ENCODE data around the gene SRBD1. TPM values are rescaled to one million over a fixed set of nuclear protein-coding genes. Genes with fewer than 3 reads are reported as not detected.

The SRBD1 gene
- polyA plus RNA-seq, 3 donors, result 5.8 to 9.2 (median 7.0) TPM

DNA sequence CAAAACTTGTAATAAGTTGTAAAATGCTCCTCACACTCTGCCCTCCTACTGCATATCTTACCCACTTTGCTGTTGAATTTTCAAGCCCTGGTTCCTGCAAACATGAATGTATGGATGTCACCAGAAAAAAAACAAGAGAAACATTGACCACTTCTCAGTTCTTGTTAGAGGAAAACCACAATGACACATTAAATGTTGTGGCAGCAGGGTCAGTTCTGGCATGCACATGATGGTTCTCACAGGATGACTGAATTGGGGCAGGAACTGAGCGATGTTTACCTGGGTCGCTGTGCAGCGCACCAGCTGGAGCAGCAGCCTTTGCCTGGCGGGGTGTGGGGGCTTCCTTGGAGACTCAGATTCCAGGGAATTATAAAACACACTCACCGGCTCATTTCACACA lies 26.4 kb upstream of the SRBD1 start:
- Mint-ChIP-seq H3K27ac (peak overlapping the region in 5 of 7 donors; percentile 31 to 79 (median 52)), H3K27me3 (ENCODE audit: low read depth in 3 of 3) (peaks cover 11 to 30% (median 15%) of the 10 kb centered on the region in 3 donors), H3K4me1 (peaks cover 18% of the 10 kb centered on the region), H3K9me3 (peaks cover 0 to 3% (median 0%) of the 10 kb centered on the region in 7 donors), H3K36me3 (no peaks in the 10 kb centered on the region), H3K4me3 (peak overlapping the region in 1 of 2 donors; percentile 69)
- Histone ChIP-seq H3K27ac (ENCODE audit: low read depth in 1 of 2, low read length in 2 of 2) (no peak overlapping the region), H3K9ac (ENCODE audit: insufficient read depth, low read length, poor library complexity, severe bottlenecking) (no peak overlapping the region), H3K36me3 (replicated peaks in 1 of 2; ENCODE audit: control insufficient read depth in 1 of 2, insufficient read depth in 2 of 2, low read length in 2 of 2) (no peaks in the 10 kb centered on the region), H3K4me3 (replicated peaks in 1 of 3; ENCODE audit: low read depth in 2 of 3, low read length in 3 of 3) (no peak overlapping the region), H3K4me1 (ENCODE audit: control insufficient read depth in 1 of 2, insufficient read depth in 2 of 2, low read length in 2 of 2) (peaks cover 13 to 21% of the 10 kb centered on the region in 2 donors), H3K79me2 (ENCODE audit: insufficient read depth, low read length) (no peaks in the 10 kb centered on the region), H3K27me3 (ENCODE audit: control insufficient read depth in 2 of 2, insufficient read depth in 2 of 2, low read length in 2 of 2) (peaks cover 0 to 3% of the 10 kb centered on the region in 2 donors), H4K20me1 (ENCODE audit: insufficient read depth, low read length) (no peaks in the 10 kb centered on the region), H2AFZ (ENCODE audit: insufficient read depth, low read depth, low read length, poor library complexity, severe bottlenecking) (no peak overlapping the region), H3K9me3 (replicated peaks in 1 of 2; ENCODE audit: control insufficient read depth in 1 of 2, insufficient read depth in 1 of 2, low read length in 2 of 2) (no peaks in the 10 kb centered on the region), H3K4me2 (replicated peaks; ENCODE audit: extremely low read depth, low read length, poor library complexity, severe bottlenecking) (no peak overlapping the region)
- intact Hi-C loops (cut with micrococcal nuclease), result no loop called here
- TF ChIP-seq, protein P1, sequence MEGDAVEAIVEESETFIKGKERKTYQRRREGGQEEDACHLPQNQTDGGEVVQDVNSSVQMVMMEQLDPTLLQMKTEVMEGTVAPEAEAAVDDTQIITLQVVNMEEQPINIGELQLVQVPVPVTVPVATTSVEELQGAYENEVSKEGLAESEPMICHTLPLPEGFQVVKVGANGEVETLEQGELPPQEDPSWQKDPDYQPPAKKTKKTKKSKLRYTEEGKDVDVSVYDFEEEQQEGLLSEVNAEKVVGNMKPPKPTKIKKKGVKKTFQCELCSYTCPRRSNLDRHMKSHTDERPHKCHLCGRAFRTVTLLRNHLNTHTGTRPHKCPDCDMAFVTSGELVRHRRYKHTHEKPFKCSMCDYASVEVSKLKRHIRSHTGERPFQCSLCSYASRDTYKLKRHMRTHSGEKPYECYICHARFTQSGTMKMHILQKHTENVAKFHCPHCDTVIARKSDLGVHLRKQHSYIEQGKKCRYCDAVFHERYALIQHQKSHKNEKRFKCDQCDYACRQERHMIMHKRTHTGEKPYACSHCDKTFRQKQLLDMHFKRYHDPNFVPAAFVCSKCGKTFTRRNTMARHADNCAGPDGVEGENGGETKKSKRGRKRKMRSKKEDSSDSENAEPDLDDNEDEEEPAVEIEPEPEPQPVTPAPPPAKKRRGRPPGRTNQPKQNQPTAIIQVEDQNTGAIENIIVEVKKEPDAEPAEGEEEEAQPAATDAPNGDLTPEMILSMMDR (IDR thresholded peaks at IDR 0.05), result no peak
- WGBS (ENCODE audit: insufficient coverage), result no CpG with 5 or more reads among the region's 5 CpGs
- DNase-seq, result peak; percentile 51 to 66 (median 52)

DNA sequence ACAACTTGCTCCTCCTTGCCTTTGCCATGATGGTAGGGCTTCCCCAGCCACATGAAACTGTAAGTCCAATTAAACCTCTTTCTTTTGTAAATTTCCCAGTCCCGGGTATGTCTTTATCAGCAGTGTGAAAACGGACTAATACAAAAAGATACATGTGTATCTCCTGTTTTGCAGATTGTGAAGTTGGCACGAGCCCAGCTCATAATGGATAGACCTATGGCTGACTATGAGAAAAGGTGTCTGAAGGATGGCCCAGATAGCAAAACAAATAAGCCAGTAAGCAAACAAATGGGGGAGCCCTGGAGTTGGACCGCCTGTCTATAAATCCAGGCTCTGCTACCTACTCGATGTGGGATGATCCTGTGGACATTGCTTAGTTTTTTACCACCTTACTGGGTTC lies 24.9 kb upstream of the SRBD1 start:
- intact Hi-C loops (cut with micrococcal nuclease), result no loop called here
- no peak overlapping the region for H3K4me3 ChIP-seq (replicated peaks in 1 of 3; ENCODE audit: low read depth in 2 of 3, low read length in 3 of 3)
- H3K4me1 Mint-ChIP-seq, result peaks cover 18% of the 10 kb centered on the region
- H3K4me2 ChIP-seq (replicated peaks; ENCODE audit: extremely low read depth, low read length, poor library complexity, severe bottlenecking), result no peak overlapping the region
- no peaks in the 10 kb centered on the region for H3K36me3 ChIP-seq (replicated peaks in 1 of 2; ENCODE audit: control insufficient read depth in 1 of 2, insufficient read depth in 2 of 2, low read length in 2 of 2)
- no peak overlapping the region for H3K27ac Mint-ChIP-seq
- no peaks in the 10 kb centered on the region for H4K20me1 ChIP-seq (ENCODE audit: insufficient read depth, low read length)
- no peak overlapping the region for H3K9ac ChIP-seq (ENCODE audit: insufficient read depth, low read length, poor library complexity, severe bottlenecking)
- peaks cover 13 to 21% of the 10 kb centered on the region in 2 donors for H3K4me1 ChIP-seq (ENCODE audit: control insufficient read depth in 1 of 2, insufficient read depth in 2 of 2, low read length in 2 of 2)
- H2AFZ ChIP-seq (ENCODE audit: insufficient read depth, low read depth, low read length, poor library complexity, severe bottlenecking), result no peak overlapping the region
- H3K27me3 ChIP-seq (ENCODE audit: control insufficient read depth in 2 of 2, insufficient read depth in 2 of 2, low read length in 2 of 2), result no peaks in the 10 kb centered on the region
- no peak overlapping the region for H3K27ac ChIP-seq (ENCODE audit: low read depth in 1 of 2, low read length in 2 of 2)
- H3K27me3 Mint-ChIP-seq (ENCODE audit: low read depth in 3 of 3), result peaks cover 7 to 22% (median 9%) of the 10 kb centered on the region in 3 donors
- H3K79me2 ChIP-seq (ENCODE audit: insufficient read depth, low read length), result no peaks in the 10 kb centered on the region
- 93% methylated on average over 2 of the region's 5 CpGs for WGBS (ENCODE audit: insufficient coverage)
- H3K9me3 Mint-ChIP-seq, result peaks cover 0 to 3% (median 0%) of the 10 kb centered on the region in 7 donors
- TF ChIP-seq, protein P1 (IDR thresholded peaks at IDR 0.05), result no peak
- H3K9me3 ChIP-seq (replicated peaks in 1 of 2; ENCODE audit: control insufficient read depth in 1 of 2, insufficient read depth in 1 of 2, low read length in 2 of 2), result no peaks in the 10 kb centered on the region
- DNase-seq, result no peak
- H3K4me3 Mint-ChIP-seq, result no peak overlapping the region
- no peaks in the 10 kb centered on the region for H3K36me3 Mint-ChIP-seq
